ENCODE results near the gene ITM2C.

Gene ITM2C

DNA sequence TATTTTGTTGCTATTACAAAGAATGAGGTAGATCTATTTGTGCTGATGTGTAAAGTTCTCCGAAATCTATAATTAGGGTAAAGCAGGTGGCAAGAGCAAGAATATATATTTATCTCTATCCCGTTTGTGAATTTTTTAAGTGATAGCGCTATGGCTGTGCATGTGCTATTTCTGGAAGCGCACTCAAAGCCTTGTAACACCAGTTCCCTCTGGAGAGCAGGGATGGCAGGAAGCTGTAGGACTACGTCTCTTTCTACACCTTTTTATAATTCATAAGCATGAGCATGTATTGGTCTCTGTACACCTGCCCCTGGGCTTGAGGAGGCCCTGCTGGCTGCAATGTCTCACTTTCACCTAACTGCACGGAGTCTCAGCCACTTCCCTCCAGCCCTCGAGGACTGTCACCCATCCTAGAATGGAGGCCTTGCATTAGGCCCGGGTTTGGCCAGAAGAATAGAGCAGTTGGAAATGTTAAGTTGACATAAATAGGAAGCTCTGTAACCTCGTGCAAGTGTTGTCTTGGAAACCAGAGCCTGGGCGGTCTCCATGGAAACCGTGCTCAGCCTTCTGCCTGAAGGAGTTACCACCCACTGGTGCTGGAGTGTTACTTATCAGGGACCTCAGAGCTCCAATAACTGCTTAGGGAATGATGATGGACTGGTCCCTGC, 20.9 kb downstream of the ITM2C start:
- POLR2A ChIA-PET, result no interaction called here
- no peak for TF ChIP-seq FOXA1 (IDR thresholded peaks at IDR 0.05)
- TF ChIP-seq, protein P1, sequence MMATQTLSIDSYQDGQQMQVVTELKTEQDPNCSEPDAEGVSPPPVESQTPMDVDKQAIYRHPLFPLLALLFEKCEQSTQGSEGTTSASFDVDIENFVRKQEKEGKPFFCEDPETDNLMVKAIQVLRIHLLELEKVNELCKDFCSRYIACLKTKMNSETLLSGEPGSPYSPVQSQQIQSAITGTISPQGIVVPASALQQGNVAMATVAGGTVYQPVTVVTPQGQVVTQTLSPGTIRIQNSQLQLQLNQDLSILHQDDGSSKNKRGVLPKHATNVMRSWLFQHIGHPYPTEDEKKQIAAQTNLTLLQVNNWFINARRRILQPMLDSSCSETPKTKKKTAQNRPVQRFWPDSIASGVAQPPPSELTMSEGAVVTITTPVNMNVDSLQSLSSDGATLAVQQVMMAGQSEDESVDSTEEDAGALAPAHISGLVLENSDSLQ (IDR thresholded peaks at IDR 0.05), result peak; percentile 18; the same call in 1 of the 2 replicates
- CTCF ChIA-PET, result no interaction called here
- peak; percentile 39 for DNase-seq (ENCODE audit: extremely low spot score)

DNA sequence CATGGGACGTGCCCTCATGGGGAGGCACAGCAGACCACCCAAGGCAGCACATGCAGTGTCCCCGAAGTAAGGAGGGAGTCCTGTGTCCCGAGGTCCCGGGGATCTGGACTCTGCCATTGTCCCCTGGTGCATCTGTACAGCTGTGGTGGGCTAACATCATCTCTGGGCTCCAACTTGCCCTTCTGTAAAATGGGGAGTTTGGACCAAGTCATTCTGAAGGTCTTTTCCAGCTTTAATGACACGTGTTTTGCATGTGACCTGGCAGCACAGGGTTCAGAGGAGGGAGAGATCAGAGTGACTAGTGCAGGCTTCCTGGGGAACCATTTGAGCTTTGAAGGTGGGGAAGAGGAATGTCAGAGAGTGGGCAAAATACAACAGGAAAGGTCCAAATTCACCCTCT, 21.5 kb downstream of the ITM2C start:
- POLR2A ChIA-PET, result no interaction called here
- no peak for TF ChIP-seq ELF4 (IDR thresholded peaks at IDR 0.05)
- no peak for TF ChIP-seq FOXK2 (IDR thresholded peaks at IDR 0.05)
- TF ChIP-seq SUZ12 (IDR thresholded peaks at IDR 0.05), result no peak
- TF ChIP-seq ZNF384 (IDR thresholded peaks at IDR 0.05), result no peak
- TF ChIP-seq HDGF (IDR thresholded peaks at IDR 0.05; ENCODE audit: borderline replicate concordance), result no peak
- TF ChIP-seq ARNT (IDR thresholded peaks at IDR 0.05), result no peak
- TF ChIP-seq NFRKB (IDR thresholded peaks at IDR 0.05), result no peak
- CTCF ChIA-PET, result no interaction called here
- DNase-seq (ENCODE audit: extremely low spot score), result no peak

DNA sequence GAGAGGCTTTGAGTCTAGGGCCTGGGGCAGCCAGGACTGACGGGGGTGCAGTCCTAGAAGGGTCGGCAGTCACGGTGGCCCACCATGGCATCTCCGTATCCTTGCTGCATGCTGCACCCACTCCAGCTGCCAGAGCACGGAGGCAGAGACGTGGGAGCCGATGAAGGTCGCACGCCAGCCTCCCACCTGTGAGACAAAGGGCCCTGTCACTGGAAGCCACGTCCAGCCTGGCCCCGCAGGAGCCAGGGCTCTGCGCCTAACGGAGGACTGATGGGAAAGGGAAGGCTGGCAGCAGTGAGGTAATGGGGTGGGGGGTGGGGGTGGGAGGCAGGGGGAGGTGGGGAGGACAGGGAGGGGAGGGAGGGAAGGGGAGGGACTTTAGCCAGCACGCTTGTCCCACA, 21.9 kb downstream of the ITM2C start:
- CTCF ChIA-PET, result no interaction called here
- no peak for TF ChIP-seq FOXK2 (IDR thresholded peaks at IDR 0.05)
- TF ChIP-seq NFRKB (IDR thresholded peaks at IDR 0.05), result no peak
- TF ChIP-seq FOXM1 (IDR thresholded peaks at IDR 0.05; ENCODE audit: borderline replicate concordance), result no peak
- TF ChIP-seq, protein P1 (IDR thresholded peaks at IDR 0.05), result no peak
- TF ChIP-seq TARDBP (IDR thresholded peaks at IDR 0.05), result no peak
- TF ChIP-seq BHLHE40 (IDR thresholded peaks at IDR 0.05; ENCODE audit: borderline replicate concordance), result no peak
- no peak for TF ChIP-seq ARNT (IDR thresholded peaks at IDR 0.05)
- TF ChIP-seq SUZ12 (IDR thresholded peaks at IDR 0.05), result no peak
- TF ChIP-seq LEF1 (IDR thresholded peaks at IDR 0.05; ENCODE audit: borderline replicate concordance), result no peak
- TF ChIP-seq ZNF384 (IDR thresholded peaks at IDR 0.05), result no peak
- TF ChIP-seq CTBP1 (IDR thresholded peaks at IDR 0.05; ENCODE audit: borderline replicate concordance), result no peak
- POLR2A ChIA-PET, result no interaction called here
- no peak for DNase-seq (ENCODE audit: extremely low spot score)

DNA sequence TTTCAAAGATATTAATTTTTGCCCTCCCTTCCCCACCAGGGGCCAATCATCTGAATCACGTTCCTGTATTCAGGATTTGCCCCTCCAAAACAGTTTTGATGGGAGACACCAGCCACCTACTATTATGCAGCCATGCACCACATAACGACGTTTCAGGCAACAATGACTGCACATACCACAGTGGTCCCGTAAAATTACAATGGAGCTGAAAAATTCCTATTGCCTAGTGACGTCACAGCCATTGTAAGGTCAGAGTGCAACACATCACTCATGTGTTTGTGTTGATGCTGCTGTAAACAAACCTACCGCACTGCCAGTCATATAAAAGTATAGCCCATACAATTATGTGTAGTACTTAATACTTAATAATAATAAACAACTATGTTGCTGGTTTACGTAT, 22.6 kb downstream of the ITM2C start:
- DNase-seq (ENCODE audit: extremely low spot score), result no peak
- POLR2A ChIA-PET, result no interaction called here
- TF ChIP-seq ARNT (IDR thresholded peaks at IDR 0.05) (no peak), L3MBTL2 (conservative IDR thresholded peaks at IDR 0.05) (no peak), TARDBP (IDR thresholded peaks at IDR 0.05) (no peak), ZNF384 (IDR thresholded peaks at IDR 0.05) (no peak), HDGF (IDR thresholded peaks at IDR 0.05; ENCODE audit: borderline replicate concordance) (no peak), BHLHE40 (IDR thresholded peaks at IDR 0.05; ENCODE audit: borderline replicate concordance) (no peak)
- TF ChIP-seq, protein P1 (IDR thresholded peaks at IDR 0.05), result peak; percentile 17; the same call in 1 of the 2 replicates
- CTCF ChIA-PET, result no interaction called here

DNA sequence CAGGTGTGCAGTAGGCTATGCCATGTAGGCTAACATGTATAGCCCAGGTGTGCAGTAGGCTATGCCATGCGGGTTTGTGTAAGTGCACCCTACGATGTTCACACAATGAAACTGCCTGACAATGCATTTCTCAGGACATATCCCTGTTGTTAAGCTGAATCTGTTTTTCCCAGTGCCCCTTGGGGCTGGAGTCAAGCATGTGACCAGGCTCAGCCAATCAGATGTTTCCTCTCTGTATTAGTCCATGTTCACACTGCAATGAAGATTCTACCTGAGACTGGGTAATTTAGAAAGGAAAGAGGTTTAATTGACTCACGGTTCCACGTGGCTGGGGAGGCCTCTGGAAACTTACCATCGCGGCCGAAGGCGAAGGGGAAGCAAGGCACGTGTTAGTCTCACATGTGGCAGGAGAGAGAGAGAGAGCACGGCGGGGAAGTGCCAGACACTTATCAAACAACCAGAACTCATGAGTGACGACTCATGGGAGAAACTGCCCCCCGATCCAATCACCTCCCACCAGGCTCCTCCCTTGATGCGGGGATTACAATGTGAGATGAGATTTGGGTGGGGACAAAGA, 24.2 kb downstream of the ITM2C start:
- TF ChIP-seq SUZ12 (IDR thresholded peaks at IDR 0.05), result no peak
- no peak for TF ChIP-seq ZNF384 (IDR thresholded peaks at IDR 0.05)
- TF ChIP-seq ARNT (IDR thresholded peaks at IDR 0.05), result no peak
- no peak for TF ChIP-seq FOXK2 (IDR thresholded peaks at IDR 0.05)
- TF ChIP-seq L3MBTL2 (conservative IDR thresholded peaks at IDR 0.05), result no peak
- no peak for TF ChIP-seq LEF1 (IDR thresholded peaks at IDR 0.05; ENCODE audit: borderline replicate concordance)
- DNase-seq (ENCODE audit: extremely low spot score), result no peak
- CTCF ChIA-PET, result interaction anchor here (0.8 kb wide), 1 partner anchor 98 kb away, joined by 3 read pairs; no protein-coding TSS in a partner anchor
- POLR2A ChIA-PET, result no interaction called here

DNA sequence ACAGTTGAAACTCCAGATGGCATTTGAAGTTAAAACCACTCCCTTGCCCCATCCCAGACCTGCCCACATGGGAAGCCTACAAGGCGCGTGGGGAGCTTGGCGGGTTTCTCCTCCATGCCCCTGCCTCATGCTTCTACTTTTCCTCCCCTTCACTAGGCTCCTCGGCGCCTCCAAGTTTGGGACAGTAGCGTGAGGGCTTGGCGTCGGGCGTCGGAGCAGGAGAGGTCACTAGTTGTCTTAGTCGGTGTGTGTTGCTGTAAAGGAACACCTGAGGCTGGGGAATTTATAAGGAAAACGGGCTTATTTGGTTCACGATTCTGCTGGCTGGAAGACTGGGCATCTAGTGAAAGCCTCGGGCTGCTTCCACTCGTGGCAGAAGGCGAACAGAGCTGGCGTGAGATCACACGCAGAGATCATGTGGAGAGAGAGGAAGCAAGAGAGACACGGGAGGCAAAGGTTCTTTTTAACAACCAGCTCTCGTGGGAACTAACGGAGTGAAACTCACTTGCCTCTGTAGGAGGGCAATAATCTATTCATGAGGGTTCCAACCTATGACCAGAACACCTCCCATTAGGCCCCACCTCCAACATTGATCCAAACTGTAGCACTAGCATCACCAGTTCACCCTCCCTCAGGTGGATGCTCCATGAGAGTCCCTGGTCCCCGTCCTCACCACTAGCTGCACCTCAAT, 25.3 kb downstream of the ITM2C start:
- TF ChIP-seq, protein P1 (IDR thresholded peaks at IDR 0.05), result no peak
- TF ChIP-seq LEF1 (IDR thresholded peaks at IDR 0.05; ENCODE audit: borderline replicate concordance), result no peak
- TF ChIP-seq ZNF384 (IDR thresholded peaks at IDR 0.05), result no peak
- no peak for TF ChIP-seq L3MBTL2 (conservative IDR thresholded peaks at IDR 0.05)
- no peak for TF ChIP-seq ELF4 (IDR thresholded peaks at IDR 0.05)
- no peak for DNase-seq (ENCODE audit: extremely low spot score)
- CTCF ChIA-PET, result no interaction called here
- POLR2A ChIA-PET, result no interaction called here
